ENCODE measurements around the gene MORN4. TPM values are rescaled to one million over a fixed set of nuclear protein-coding genes. Genes with fewer than 3 reads are reported as not detected.

The MORN4 gene
- total and polyA plus RNA-seq, 2 of the 13 experiments (the other 11 are each of a cell fraction or from before 2014, with no cell fraction given): 3.4 to 9.1 TPM

- TF ChIP-seq ZNF235 (CRISPR knock-in tag; IDR thresholded peaks at IDR 0.05; ENCODE audit: borderline replicate concordance) (no peak), ZFP1 (CRISPR knock-in tag; IDR thresholded peaks at IDR 0.05) (no peak), ZNF431 (CRISPR knock-in tag; IDR thresholded peaks at IDR 0.05; ENCODE audit: borderline replicate concordance, low read depth) (no peak), MED13 (CRISPR knock-in tag; IDR thresholded peaks at IDR 0.05) (no peak), NAIF1 (CRISPR knock-in tag; IDR thresholded peaks at IDR 0.05; ENCODE audit: borderline replicate concordance) (no peak), DRAP1 (CRISPR knock-in tag; IDR thresholded peaks at IDR 0.05) (0 out of 2 replicates have a peak, but pooled peaks have one; percentile 37), EP300 (IDR thresholded peaks at IDR 0.05; ENCODE audit: low read depth in 2 of 2, low read length in 2 of 2) (no peak), EP300 (CRISPR knock-in tag; IDR thresholded peaks at IDR 0.05; ENCODE audit: borderline replicate concordance) (no peak), FOXM1 (CRISPR knock-in tag; IDR thresholded peaks at IDR 0.05) (no peak), MXD1 (CRISPR knock-in tag; IDR thresholded peaks at IDR 0.05) (no peak), ZNF703 (CRISPR knock-in tag; IDR thresholded peaks at IDR 0.05; ENCODE audit: borderline replicate concordance) (no peak), FIP1L1 (IDR thresholded peaks at IDR 0.05; ENCODE audit: borderline replicate concordance, insufficient read depth, low read depth, low read length) (no peak), TBX3 (IDR thresholded peaks at IDR 0.05; ENCODE audit: borderline replicate concordance) (peak; percentile 52; the same call in 1 of the 2 replicates), EEA1 (CRISPR knock-in tag; IDR thresholded peaks at IDR 0.05; ENCODE audit: borderline replicate concordance) (peak; percentile 48; the same call in 1 of the 2 replicates), ZNF605 (CRISPR knock-in tag; IDR thresholded peaks at IDR 0.05) (no peak; the same call in 1 of the 2 replicates), MTF2 (CRISPR knock-in tag; IDR thresholded peaks at IDR 0.05; ENCODE audit: borderline replicate concordance) (0 out of 2 replicates have a peak, but pooled peaks have one; percentile 62), SP4 (CRISPR knock-in tag; IDR thresholded peaks at IDR 0.05) (peak; percentile 65), IKZF5 (CRISPR knock-in tag; IDR thresholded peaks at IDR 0.05) (peak; percentile 5; the same call in 1 of the 2 replicates), PTBP1 (IDR thresholded peaks at IDR 0.05; ENCODE audit: low read depth, low read length, poor library complexity, severe bottlenecking) (no peak), RELA (CRISPR knock-in tag; IDR thresholded peaks at IDR 0.05) (no peak), ZC3H13 (CRISPR knock-in tag; IDR thresholded peaks at IDR 0.05) (no peak), SRF (IDR thresholded peaks at IDR 0.05; ENCODE audit: low read depth, low read length) (no peak), PREB (CRISPR knock-in tag; IDR thresholded peaks at IDR 0.05) (no peak), PPARG (CRISPR knock-in tag; conservative IDR thresholded peaks at IDR 0.05) (no peak), ELF1 (CRISPR knock-in tag; IDR thresholded peaks at IDR 0.05) (0 out of 2 replicates have a peak, but pooled peaks have one; percentile 11)
Measured at GRCh38 chr10:97632949-97633884, at the start of gene MORN4 (continued).

All from HepG2 (cell line).